ENCODE results near the gene APOC3. TPM values are rescaled to one million over a fixed set of nuclear protein-coding genes. Genes with fewer than 3 reads are reported as not detected.

APOC3 gene
- total RNA-seq, 1 experiment from 2014 or later = 3.5 TPM

- TF ChIP-seq SP1 (IDR thresholded peaks at IDR 0.05; ENCODE audit: low read depth) = no peak
- TF ChIP-seq POLR2A (IDR thresholded peaks at IDR 0.05; ENCODE audit: borderline replicate concordance, extremely low read depth, insufficient read depth, insufficient read length) = no peak
- TF ChIP-seq TCF7L2 (IDR thresholded peaks at IDR 0.05; ENCODE audit: borderline replicate concordance, extremely low read depth, insufficient read depth, insufficient read length) = no peak
- no peaks in the 10 kb centered on the region for H3K36me3 ChIP-seq (ENCODE audit: control insufficient read depth in 1 of 2, insufficient read depth in 2 of 2, low read length in 2 of 2)
- H3K27ac ChIP-seq (ENCODE audit: low read depth, low read length) = no peak overlapping the region
- no peaks in the 10 kb centered on the region for H3K27me3 ChIP-seq (ENCODE audit: insufficient read depth, low read length)
- no peak for DNase-seq (ENCODE audit: low read depth, low spot score)
- peaks cover under 1 to 2% of the 10 kb centered on the region in 2 experiments for H3K4me1 ChIP-seq (ENCODE audit: control insufficient read depth in 1 of 2, insufficient read depth in 2 of 2, low read length in 2 of 2)
- H2AFZ ChIP-seq (ENCODE audit: low read depth, low read length, poor library complexity, severe bottlenecking) = no peak overlapping the region
- H3K79me2 ChIP-seq (ENCODE audit: insufficient read depth, low read length) = no peaks in the 10 kb centered on the region
- no peak overlapping the region for H3K9ac ChIP-seq (ENCODE audit: low read length)
- ATAC-seq = no peak
- CTCF ChIA-PET = interaction anchor here (0.7 kb wide), 1 partner anchor 50 kb away, joined by 3 read pairs; no protein-coding TSS in a partner anchor
- no peaks in the 10 kb centered on the region for H4K20me1 ChIP-seq (ENCODE audit: insufficient read depth)
- POLR2A ChIA-PET = no interaction called here
- H3K9me3 ChIP-seq (ENCODE audit: control insufficient read depth in 1 of 2, insufficient read depth in 1 of 2, low read depth in 1 of 2, low read length in 2 of 2) = no peaks in the 10 kb centered on the region
- no peak overlapping the region for H3K4me2 ChIP-seq (ENCODE audit: low read length)
- BruUV-seq (replicated peaks) = no TSS peak
- no peak overlapping the region for H3K4me3 ChIP-seq (replicated peaks in 1 of 2; ENCODE audit: low read depth in 1 of 2, low read length in 2 of 2)
- RAD21 ChIA-PET (ENCODE audit: low non-redundant PET in 1 of 2, low total read pairs in 2 of 2, uncharacterized antibody in 2 of 2, unreplicated experiment in 2 of 2) = no interaction called here
- H3K9me2 ChIP-seq (ENCODE audit: insufficient read depth) = no peaks in the 10 kb centered on the region
- intact Hi-C loops (cut with micrococcal nuclease) = no loop called here
Observed at GRCh38 chr11:116830184-116830912, 641 bp downstream of the APOC3 start.

- no peaks in the 10 kb centered on the region for H3K9me3 ChIP-seq (ENCODE audit: control insufficient read depth in 1 of 2, insufficient read depth in 1 of 2, low read depth in 1 of 2, low read length in 2 of 2)
- ChIA-PET CTCF (interaction anchor here (0.7 kb wide), 1 partner anchor 10 kb away, joined by 3 read pairs; no protein-coding TSS in a partner anchor), POLR2A (no interaction called here), RAD21 (ENCODE audit: low non-redundant PET in 1 of 2, low total read pairs in 2 of 2, uncharacterized antibody in 2 of 2, unreplicated experiment in 2 of 2) (no interaction called here)
- H3K27ac ChIP-seq (ENCODE audit: low read depth, low read length) = no peak overlapping the region
- H3K4me3 ChIP-seq (replicated peaks in 1 of 2; ENCODE audit: low read depth in 1 of 2, low read length in 2 of 2) = no peak overlapping the region
- H4K20me1 ChIP-seq (ENCODE audit: insufficient read depth) = no peaks in the 10 kb centered on the region
- H3K9ac ChIP-seq (ENCODE audit: low read length) = no peak overlapping the region
- no peaks in the 10 kb centered on the region for H3K9me2 ChIP-seq (ENCODE audit: insufficient read depth)
- no peaks in the 10 kb centered on the region for H3K27me3 ChIP-seq (ENCODE audit: insufficient read depth, low read length)
- no peak overlapping the region for H3K4me2 ChIP-seq (ENCODE audit: low read length)
- TF ChIP-seq ELF1 (IDR thresholded peaks at IDR 0.05; ENCODE audit: borderline replicate concordance, low read depth) (no peak), EGR1 (IDR thresholded peaks at IDR 0.05; ENCODE audit: low read depth) (no peak), SIN3A (IDR thresholded peaks at IDR 0.05; ENCODE audit: low read depth) (no peak), SP1 (IDR thresholded peaks at IDR 0.05; ENCODE audit: low read depth) (no peak), YY1 (IDR thresholded peaks at IDR 0.05; ENCODE audit: extremely low read depth, insufficient replicate concordance, low read depth, low read length) (no peak), POLR2A (IDR thresholded peaks at IDR 0.05; ENCODE audit: borderline replicate concordance, extremely low read depth, insufficient read depth, insufficient read length) (no peak), ZFX (IDR thresholded peaks at IDR 0.05) (no peak)
- TF ChIP-seq, protein P1, sequence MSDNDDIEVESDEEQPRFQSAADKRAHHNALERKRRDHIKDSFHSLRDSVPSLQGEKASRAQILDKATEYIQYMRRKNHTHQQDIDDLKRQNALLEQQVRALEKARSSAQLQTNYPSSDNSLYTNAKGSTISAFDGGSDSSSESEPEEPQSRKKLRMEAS (IDR thresholded peaks at IDR 0.05) = no peak
- TF ChIP-seq, protein P2, sequence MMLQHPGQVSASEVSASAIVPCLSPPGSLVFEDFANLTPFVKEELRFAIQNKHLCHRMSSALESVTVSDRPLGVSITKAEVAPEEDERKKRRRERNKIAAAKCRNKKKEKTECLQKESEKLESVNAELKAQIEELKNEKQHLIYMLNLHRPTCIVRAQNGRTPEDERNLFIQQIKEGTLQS (IDR thresholded peaks at IDR 0.05) = no peak
- TF ChIP-seq, protein P3, sequence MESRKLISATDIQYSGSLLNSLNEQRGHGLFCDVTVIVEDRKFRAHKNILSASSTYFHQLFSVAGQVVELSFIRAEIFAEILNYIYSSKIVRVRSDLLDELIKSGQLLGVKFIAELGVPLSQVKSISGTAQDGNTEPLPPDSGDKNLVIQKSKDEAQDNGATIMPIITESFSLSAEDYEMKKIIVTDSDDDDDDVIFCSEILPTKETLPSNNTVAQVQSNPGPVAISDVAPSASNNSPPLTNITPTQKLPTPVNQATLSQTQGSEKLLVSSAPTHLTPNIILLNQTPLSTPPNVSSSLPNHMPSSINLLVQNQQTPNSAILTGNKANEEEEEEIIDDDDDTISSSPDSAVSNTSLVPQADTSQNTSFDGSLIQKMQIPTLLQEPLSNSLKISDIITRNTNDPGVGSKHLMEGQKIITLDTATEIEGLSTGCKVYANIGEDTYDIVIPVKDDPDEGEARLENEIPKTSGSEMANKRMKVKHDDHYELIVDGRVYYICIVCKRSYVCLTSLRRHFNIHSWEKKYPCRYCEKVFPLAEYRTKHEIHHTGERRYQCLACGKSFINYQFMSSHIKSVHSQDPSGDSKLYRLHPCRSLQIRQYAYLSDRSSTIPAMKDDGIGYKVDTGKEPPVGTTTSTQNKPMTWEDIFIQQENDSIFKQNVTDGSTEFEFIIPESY (IDR thresholded peaks at IDR 0.05; ENCODE audit: extremely low read depth, insufficient replicate concordance, low read length) = no peak
- H2AFZ ChIP-seq (ENCODE audit: low read depth, low read length, poor library complexity, severe bottlenecking) = no peak overlapping the region
- BruUV-seq (replicated peaks) = no TSS peak
- H3K36me3 ChIP-seq (ENCODE audit: control insufficient read depth in 1 of 2, insufficient read depth in 2 of 2, low read length in 2 of 2) = no peaks in the 10 kb centered on the region
- ATAC-seq = no peak
- DNase-seq (ENCODE audit: low read depth, low spot score) = no peak
- intact Hi-C loops (cut with micrococcal nuclease) = no loop called here
- no peaks in the 10 kb centered on the region for H3K79me2 ChIP-seq (ENCODE audit: insufficient read depth, low read length)
- H3K4me1 ChIP-seq (ENCODE audit: control insufficient read depth in 1 of 2, insufficient read depth in 2 of 2, low read length in 2 of 2) = peaks cover 8 to 15% of the 10 kb centered on the region in 2 experiments
Observed at GRCh38 chr11:116831790-116832349, 2.2 kb downstream of the APOC3 start.

Data from HCT116 (cell line).